OCI-LY1 (cell line): ENCODE results near the gene PLIN5.

Experiments used
- CTCF ChIP-seq: fragments of 200-600 bp; sonication (generic), shearing (Covaris generic); IDR thresholded peaks from 2 replicates; pipeline ENCODE4 v1.5.1; 2017; ENCODE audit warnings: mild to moderate bottlenecking, antibody characterized with exemption, low read length, moderate library complexity, mixed read lengths
- EZH2 ChIP-seq: fragments of 200-600 bp; sonication (generic), shearing (Covaris generic); IDR thresholded peaks from 2 replicates; pipeline ENCODE4 v1.8.0; 2017; ENCODE audit warnings: borderline replicate concordance, mixed run types, mild to moderate bottlenecking, antibody characterized with exemption, low read length, moderate library complexity, mixed read lengths

- TF ChIP-seq CTCF (no peak), EZH2 (no peak)
Measured at GRCh38 chr19:4473763-4474513, 61.1 kb downstream of the PLIN5 start.
